Nephron progenitor cell (in vitro differentiated cells): Measurements from ENCODE around the gene TMEM8B.
"Not testable (repeated sequence)": the region's sequence is repeated elsewhere in the genome, so short reads cannot be mapped to it uniquely, and the experiment has no call there.

Experiments
- DNase-seq: peaks from one replicate; pipeline ENCODE4 v3.0.0; 2021
- H3K27ac Mint-ChIP-seq: 2 replicates; pipeline ENCODE4 v1.8.0; 2021; ENCODE audit warnings: mild to moderate bottlenecking, moderate library complexity, mixed read lengths
- H3K27me3 Mint-ChIP-seq: 2 replicates; pipeline ENCODE4 v1.8.0; 2021; ENCODE audit warnings: mild to moderate bottlenecking, low read depth, mixed read lengths; ENCODE audit not compliant: poor library complexity
- H3K36me3 Mint-ChIP-seq: 2 replicates; pipeline ENCODE4 v1.8.0; 2021; ENCODE audit warnings: low read depth, mixed read lengths
- H3K4me1 Mint-ChIP-seq: 2 replicates; pipeline ENCODE4 v1.8.0; 2021; ENCODE audit warnings: mixed read lengths
- H3K4me3 Mint-ChIP-seq: 2 replicates; pipeline ENCODE4 v1.8.0; 2021; ENCODE audit warnings: mild to moderate bottlenecking, moderate library complexity, mixed read lengths
- H3K9me3 Mint-ChIP-seq: 2 replicates; pipeline ENCODE4 v1.8.0; 2021; ENCODE audit warnings: mild to moderate bottlenecking, moderate library complexity, mixed read lengths
- CTCF ChIP-seq: fragments of 200-600 bp; sonication (generic); IDR thresholded peaks from 2 replicates; pipeline ENCODE4 v1.5.0; 2021; ENCODE audit warnings: antibody characterized with exemption

Gene TMEM8B

GRCh38 chr9:35891646-35892045, 62.6 kb downstream of the TMEM8B start:
- Mint-ChIP-seq H3K36me3 (no peaks in the 10 kb centered on the region), H3K4me3 (no peak overlapping the region), H3K4me1 (no peaks in the 10 kb centered on the region), H3K27me3 (peaks cover 61% of the 10 kb centered on the region), H3K9me3 (no peaks in the 10 kb centered on the region), H3K27ac (no peak overlapping the region)
- no peak for TF ChIP-seq CTCF
- DNase-seq: no peak

- no peak overlapping the region for H3K4me3 Mint-ChIP-seq
- no peak overlapping the region for H3K27ac Mint-ChIP-seq
- DNase-seq: no peak
- H3K27me3 Mint-ChIP-seq: peaks cover 61% of the 10 kb centered on the region
- no peak for TF ChIP-seq CTCF
- H3K36me3 Mint-ChIP-seq: no peaks in the 10 kb centered on the region
- H3K4me1 Mint-ChIP-seq: no peaks in the 10 kb centered on the region
- H3K9me3 Mint-ChIP-seq: no peaks in the 10 kb centered on the region
Observed at GRCh38 chr9:35892051-35892450, 63.0 kb downstream of the TMEM8B start.

- H3K36me3 Mint-ChIP-seq: no peaks in the 10 kb centered on the region
- no peak for DNase-seq
- H3K27ac Mint-ChIP-seq: no peak overlapping the region
- H3K4me1 Mint-ChIP-seq: no peaks in the 10 kb centered on the region
- H3K27me3 Mint-ChIP-seq: peaks cover 73% of the 10 kb centered on the region
- no peaks in the 10 kb centered on the region for H3K9me3 Mint-ChIP-seq
- H3K4me3 Mint-ChIP-seq: no peak overlapping the region
- no peak for TF ChIP-seq CTCF
Observed at GRCh38 chr9:35896570-35896969, 67.5 kb downstream of the TMEM8B start.

- not testable (repeated sequence) for H3K27ac Mint-ChIP-seq, H3K4me1 Mint-ChIP-seq, H3K9me3 Mint-ChIP-seq, H3K4me3 Mint-ChIP-seq, H3K36me3 Mint-ChIP-seq, DNase-seq
- H3K27me3 Mint-ChIP-seq: peaks cover 71% of the 10 kb centered on the region
Observed at GRCh38 chr9:35897376-35898099, 68.5 kb downstream of the TMEM8B start.

- no peaks in the 10 kb centered on the region for H3K9me3 Mint-ChIP-seq
- no peak for TF ChIP-seq CTCF
- no peak overlapping the region for H3K27ac Mint-ChIP-seq
- no peak overlapping the region for H3K4me3 Mint-ChIP-seq
- no peaks in the 10 kb centered on the region for H3K36me3 Mint-ChIP-seq
- DNase-seq: no peak
- H3K27me3 Mint-ChIP-seq: peaks cover 69% of the 10 kb centered on the region
- peaks cover 4% of the 10 kb centered on the region for H3K4me1 Mint-ChIP-seq
Observed at GRCh38 chr9:35898337-35898736, 69.3 kb downstream of the TMEM8B start.

GRCh38 chr9:35899021-35899420, 70.0 kb downstream of the TMEM8B start:
- TF ChIP-seq CTCF: no peak
- Mint-ChIP-seq H3K4me3 (no peak overlapping the region), H3K4me1 (peaks cover 7% of the 10 kb centered on the region), H3K9me3 (no peaks in the 10 kb centered on the region), H3K36me3 (no peaks in the 10 kb centered on the region), H3K27ac (no peak overlapping the region), H3K27me3 (peaks cover 64% of the 10 kb centered on the region)
- DNase-seq: no peak
